Activated naive CD8-positive, alpha-beta T cell treated with anti-CD3 and anti-CD28 coated beads, Interleukin-2, amount 10 ng/mL, durations not matched to agents 7 days and 5 days (primary cell): ENCODE data around the gene SCN2B. TPM values are rescaled to one million over a fixed set of nuclear protein-coding genes. Genes with fewer than 3 reads are reported as not detected.

ENCODE experiments used
- ATAC-seq: fragments of 150-1000 bp; cut with Tn5 transposase; one replicate; pipeline ENCODE4 v1.10.0; 2021; ENCODE audit warnings: low read depth, moderate library complexity
- POLR2A ChIA-PET: fragments of 350-600 bp; sonication (Branson Sonifier 250); formaldehyde crosslinking; loops from one replicate; lab custom pipeline; 2021; ENCODE audit warnings: antibody characterized with exemption; lab: Charles Lee
- DNase-seq: peaks from one replicate; pipeline ENCODE4 v3.0.0; 2021
- H3K27ac Mint-ChIP-seq: one replicate; pipeline ENCODE4 v1.8.0; 2022; ENCODE audit warnings: mild to moderate bottlenecking, mixed read lengths
- H3K27me3 Mint-ChIP-seq: one replicate; pipeline ENCODE4 v1.8.0; 2022; ENCODE audit warnings: mild to moderate bottlenecking, moderate library complexity, mixed read lengths
- H3K36me3 Mint-ChIP-seq: one replicate; pipeline ENCODE4 v1.8.0; 2021; ENCODE audit warnings: mild to moderate bottlenecking, mixed read lengths
- H3K4me1 Mint-ChIP-seq: one replicate; pipeline ENCODE4 v1.8.0; 2021; ENCODE audit warnings: mixed read lengths
- H3K4me3 Mint-ChIP-seq: one replicate; pipeline ENCODE4 v1.8.0; 2022; ENCODE audit warnings: mild to moderate bottlenecking, moderate library complexity, mixed read lengths
- H3K9me3 Mint-ChIP-seq: one replicate; pipeline ENCODE4 v1.8.0; 2021; ENCODE audit warnings: mixed read lengths
- total RNA-seq, 2 experiments: library from RNA; stranded (reverse); gene quantifications; one replicate each; pipeline ENCODE4 v1.2.3, GENCODE V29; 2021

The SCN2B gene
- total RNA-seq, 2 experiments from 2014 or later = not detected

- POLR2A ChIA-PET = no interaction called here
- Mint-ChIP-seq H3K4me1 (peaks cover 1% of the 10 kb centered on the region), H3K4me3 (no peak overlapping the region), H3K27ac (no peak overlapping the region), H3K9me3 (no peaks in the 10 kb centered on the region), H3K36me3 (no peaks in the 10 kb centered on the region), H3K27me3 (peaks cover 19% of the 10 kb centered on the region)
- DNase-seq (no peak), ATAC-seq (no peak)
Measured at GRCh38 chr11:118168316-118168715, 8.1 kb downstream of the SCN2B start.

- H3K4me3 Mint-ChIP-seq = no peak overlapping the region
- H3K9me3 Mint-ChIP-seq = no peaks in the 10 kb centered on the region
- H3K27ac Mint-ChIP-seq = no peak overlapping the region
- no peak for DNase-seq
- peaks cover 1% of the 10 kb centered on the region for H3K4me1 Mint-ChIP-seq
- POLR2A ChIA-PET = no interaction called here
- ATAC-seq = no peak
- H3K27me3 Mint-ChIP-seq = peaks cover 23% of the 10 kb centered on the region
- H3K36me3 Mint-ChIP-seq = no peaks in the 10 kb centered on the region
Measured at GRCh38 chr11:118167906-118168305, 8.5 kb downstream of the SCN2B start.

- POLR2A ChIA-PET = no interaction called here
- H3K9me3 Mint-ChIP-seq = no peaks in the 10 kb centered on the region
Measured at GRCh38 chr11:118167253-118167652, 9.2 kb downstream of the SCN2B start.

GRCh38 chr11:118166641-118167040, 9.8 kb downstream of the SCN2B start:
- POLR2A ChIA-PET = no interaction called here
- peaks cover 32% of the 10 kb centered on the region for H3K27me3 Mint-ChIP-seq
- H3K36me3 Mint-ChIP-seq = no peaks in the 10 kb centered on the region
- H3K9me3 Mint-ChIP-seq = no peaks in the 10 kb centered on the region
- no peak overlapping the region for H3K4me3 Mint-ChIP-seq
- H3K4me1 Mint-ChIP-seq = peaks cover under 1% of the 10 kb centered on the region
- no peak overlapping the region for H3K27ac Mint-ChIP-seq
- DNase-seq = no peak
- ATAC-seq = no peak

More at GRCh38 chr11:118167253-118167652, 9.2 kb downstream of the SCN2B start:
- no peak overlapping the region for H3K27ac Mint-ChIP-seq
- DNase-seq (no peak), ATAC-seq (no peak)
- peaks cover 1% of the 10 kb centered on the region for H3K4me1 Mint-ChIP-seq
- no peak overlapping the region for H3K4me3 Mint-ChIP-seq
- peaks cover 27% of the 10 kb centered on the region for H3K27me3 Mint-ChIP-seq
- no peaks in the 10 kb centered on the region for H3K36me3 Mint-ChIP-seq

- Mint-ChIP-seq H3K36me3 (no peaks in the 10 kb centered on the region), H3K9me3 (no peaks in the 10 kb centered on the region), H3K4me3 (no peak overlapping the region), H3K27ac (no peak overlapping the region), H3K27me3 (peaks cover 38% of the 10 kb centered on the region), H3K4me1 (no peaks in the 10 kb centered on the region)
- POLR2A ChIA-PET = no interaction called here
- DNase-seq (no peak), ATAC-seq (no peak)
Measured at GRCh38 chr11:118164885-118165284, 11.6 kb downstream of the SCN2B start.

- H3K4me1 Mint-ChIP-seq = no peaks in the 10 kb centered on the region
- ATAC-seq (no peak), DNase-seq (no peak)
- peaks cover 41% of the 10 kb centered on the region for H3K27me3 Mint-ChIP-seq
- H3K4me3 Mint-ChIP-seq = no peak overlapping the region
- no peak overlapping the region for H3K27ac Mint-ChIP-seq
- H3K36me3 Mint-ChIP-seq = no peaks in the 10 kb centered on the region
- no peaks in the 10 kb centered on the region for H3K9me3 Mint-ChIP-seq
- POLR2A ChIA-PET = no interaction called here
Measured at GRCh38 chr11:118163494-118163893, 12.9 kb downstream of the SCN2B start.

GRCh38 chr11:118162846-118163245, 13.6 kb downstream of the SCN2B start:
- ATAC-seq (no peak), DNase-seq (no peak)
- Mint-ChIP-seq H3K36me3 (no peaks in the 10 kb centered on the region), H3K4me1 (peaks cover under 1% of the 10 kb centered on the region), H3K27me3 (peaks cover 45% of the 10 kb centered on the region), H3K9me3 (no peaks in the 10 kb centered on the region), H3K27ac (no peak overlapping the region), H3K4me3 (no peak overlapping the region)
- POLR2A ChIA-PET = no interaction called here

GRCh38 chr11:118161786-118162185, 14.7 kb downstream of the SCN2B start:
- ATAC-seq = no peak
- Mint-ChIP-seq H3K27me3 (peaks cover 52% of the 10 kb centered on the region), H3K9me3 (no peaks in the 10 kb centered on the region), H3K4me1 (peaks cover 7% of the 10 kb centered on the region), H3K36me3 (no peaks in the 10 kb centered on the region), H3K27ac (no peak overlapping the region), H3K4me3 (no peak overlapping the region)
- POLR2A ChIA-PET = no interaction called here
- DNase-seq = no peak

- H3K27ac Mint-ChIP-seq = no peak overlapping the region
- no peak overlapping the region for H3K4me3 Mint-ChIP-seq
- POLR2A ChIA-PET = interaction anchor here (1.2 kb wide), 1 partner anchor 14 kb away, joined by 3 read pairs; no protein-coding TSS in a partner anchor
- H3K4me1 Mint-ChIP-seq = peaks cover 17% of the 10 kb centered on the region
- no peak for ATAC-seq
- no peaks in the 10 kb centered on the region for H3K36me3 Mint-ChIP-seq
- H3K9me3 Mint-ChIP-seq = no peaks in the 10 kb centered on the region
- no peak for DNase-seq
- H3K27me3 Mint-ChIP-seq = peaks cover 77% of the 10 kb centered on the region
Measured at GRCh38 chr11:118157186-118157895, 19.1 kb downstream of the SCN2B start.

- POLR2A ChIA-PET = interaction anchor here (0.9 to 1.2 kb wide), 3 partner anchors 12 to 15 kb away, joined by 3 read pairs; no protein-coding TSS in a partner anchor
- no peak for DNase-seq
- peak; percentile 70 for ATAC-seq
- peak overlapping the region; percentile 62 for H3K4me3 Mint-ChIP-seq
- peaks cover 17% of the 10 kb centered on the region for H3K4me1 Mint-ChIP-seq
- H3K36me3 Mint-ChIP-seq = no peaks in the 10 kb centered on the region
- no peaks in the 10 kb centered on the region for H3K9me3 Mint-ChIP-seq
- H3K27me3 Mint-ChIP-seq = peaks cover 77% of the 10 kb centered on the region
- H3K27ac Mint-ChIP-seq = no peak overlapping the region
Measured at GRCh38 chr11:118156531-118157185, 19.8 kb downstream of the SCN2B start.

- H3K4me1 Mint-ChIP-seq = peaks cover 17% of the 10 kb centered on the region
- POLR2A ChIA-PET = interaction anchor here (0.9 to 1.2 kb wide), 3 partner anchors 12 to 16 kb away, joined by 3 read pairs; no protein-coding TSS in a partner anchor
- H3K27me3 Mint-ChIP-seq = peaks cover 80% of the 10 kb centered on the region
- ATAC-seq = no peak
- no peak overlapping the region for H3K4me3 Mint-ChIP-seq
- H3K9me3 Mint-ChIP-seq = no peaks in the 10 kb centered on the region
- no peak for DNase-seq
- no peaks in the 10 kb centered on the region for H3K36me3 Mint-ChIP-seq
- no peak overlapping the region for H3K27ac Mint-ChIP-seq
Measured at GRCh38 chr11:118155776-118156530, 20.5 kb downstream of the SCN2B start.

- peaks cover 87% of the 10 kb centered on the region for H3K27me3 Mint-ChIP-seq
- peaks cover 17% of the 10 kb centered on the region for H3K4me1 Mint-ChIP-seq
- H3K36me3 Mint-ChIP-seq = no peaks in the 10 kb centered on the region
- H3K27ac Mint-ChIP-seq = no peak overlapping the region
- POLR2A ChIA-PET = no interaction called here
- ATAC-seq = no peak
- DNase-seq = no peak
- no peak overlapping the region for H3K4me3 Mint-ChIP-seq
- no peaks in the 10 kb centered on the region for H3K9me3 Mint-ChIP-seq
Measured at GRCh38 chr11:118154641-118155040, 21.8 kb downstream of the SCN2B start.

- H3K36me3 Mint-ChIP-seq = no peaks in the 10 kb centered on the region
- DNase-seq (no peak), ATAC-seq (no peak)
- H3K4me3 Mint-ChIP-seq = peak overlapping the region; percentile 72
- peaks cover 17% of the 10 kb centered on the region for H3K4me1 Mint-ChIP-seq
- no peaks in the 10 kb centered on the region for H3K9me3 Mint-ChIP-seq
- no peak overlapping the region for H3K27ac Mint-ChIP-seq
- H3K27me3 Mint-ChIP-seq = peaks cover 87% of the 10 kb centered on the region
- POLR2A ChIA-PET = no interaction called here
Measured at GRCh38 chr11:118153976-118154375, 22.5 kb downstream of the SCN2B start.
